ENCODE measurements around the gene MRLN. TPM values are rescaled to one million over a fixed set of nuclear protein-coding genes. Genes with fewer than 3 reads are reported as not detected.
"Not testable (repeated sequence)": the region's sequence is repeated elsewhere in the genome, so short reads cannot be mapped to it uniquely, and the experiment has no call there.

Gene MRLN
- total RNA-seq, 1 donor from 2014 or later: not detected

DNA sequence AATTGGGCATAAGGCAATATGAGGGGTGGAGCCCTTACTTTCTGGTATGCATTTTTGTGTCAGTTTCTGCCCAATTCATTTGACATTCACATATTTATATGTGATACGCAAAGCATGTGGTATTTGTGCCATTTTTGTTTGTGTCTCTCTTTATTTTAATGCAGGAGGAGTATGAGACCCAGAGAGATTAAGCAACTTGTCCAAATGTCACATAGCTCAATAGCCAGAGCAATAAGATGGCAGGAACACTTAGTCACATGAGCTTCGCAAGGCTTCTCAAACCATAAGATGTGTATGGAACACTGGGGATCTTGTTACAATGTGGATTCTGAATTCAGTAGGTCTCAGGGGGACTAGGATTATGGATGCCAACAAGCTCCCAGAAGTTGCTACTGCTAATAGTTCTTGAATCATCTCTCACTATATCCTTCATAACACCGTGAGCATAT is 19.2 kb downstream of the MRLN start:
- Histone ChIP-seq H3K9ac (ENCODE audit: low read length) (no peak overlapping the region), H3K27ac (ENCODE audit: low read depth, low read length) (no peak overlapping the region), H3K27me3 (ENCODE audit: insufficient read depth, low read length) (peaks cover 2% of the 10 kb centered on the region), H3K9me3 (ENCODE audit: insufficient read depth, low read depth, low read length) (no peaks in the 10 kb centered on the region), H3K4me3 (ENCODE audit: insufficient read depth, low read depth, low read length) (no peak overlapping the region), H2AFZ (ENCODE audit: low read depth, low read length) (no peak overlapping the region), H3K79me2 (ENCODE audit: insufficient read depth, low read length) (no peaks in the 10 kb centered on the region), H3K4me2 (ENCODE audit: low read length) (no peak overlapping the region), H4K20me1 (ENCODE audit: insufficient read depth, low read length) (no peaks in the 10 kb centered on the region), H3K36me3 (ENCODE audit: insufficient read depth, low read length) (no peaks in the 10 kb centered on the region), H3K4me1 (ENCODE audit: insufficient read depth, low read length) (no peaks in the 10 kb centered on the region)
- DNase-seq (ENCODE audit: low read depth) (no peak), FAIRE-seq (no peak)
- TF ChIP-seq EZH2 (IDR thresholded peaks at IDR 0.05; ENCODE audit: insufficient read depth, low read length): no peak
- TF ChIP-seq, protein P1, sequence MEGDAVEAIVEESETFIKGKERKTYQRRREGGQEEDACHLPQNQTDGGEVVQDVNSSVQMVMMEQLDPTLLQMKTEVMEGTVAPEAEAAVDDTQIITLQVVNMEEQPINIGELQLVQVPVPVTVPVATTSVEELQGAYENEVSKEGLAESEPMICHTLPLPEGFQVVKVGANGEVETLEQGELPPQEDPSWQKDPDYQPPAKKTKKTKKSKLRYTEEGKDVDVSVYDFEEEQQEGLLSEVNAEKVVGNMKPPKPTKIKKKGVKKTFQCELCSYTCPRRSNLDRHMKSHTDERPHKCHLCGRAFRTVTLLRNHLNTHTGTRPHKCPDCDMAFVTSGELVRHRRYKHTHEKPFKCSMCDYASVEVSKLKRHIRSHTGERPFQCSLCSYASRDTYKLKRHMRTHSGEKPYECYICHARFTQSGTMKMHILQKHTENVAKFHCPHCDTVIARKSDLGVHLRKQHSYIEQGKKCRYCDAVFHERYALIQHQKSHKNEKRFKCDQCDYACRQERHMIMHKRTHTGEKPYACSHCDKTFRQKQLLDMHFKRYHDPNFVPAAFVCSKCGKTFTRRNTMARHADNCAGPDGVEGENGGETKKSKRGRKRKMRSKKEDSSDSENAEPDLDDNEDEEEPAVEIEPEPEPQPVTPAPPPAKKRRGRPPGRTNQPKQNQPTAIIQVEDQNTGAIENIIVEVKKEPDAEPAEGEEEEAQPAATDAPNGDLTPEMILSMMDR (IDR thresholded peaks at IDR 0.05; ENCODE audit: insufficient read depth, low read depth, low read length): no peak
- H3K4me3 Mint-ChIP-seq (ENCODE audit: unreplicated experiment): no peak overlapping the region
- no peaks in the 10 kb centered on the region for H3K27me3 Mint-ChIP-seq (ENCODE audit: low read depth, unreplicated experiment)
- no peak overlapping the region for H3K27ac Mint-ChIP-seq (ENCODE audit: unreplicated experiment)
- H3K36me3 Mint-ChIP-seq (ENCODE audit: low read depth, unreplicated experiment): no peaks in the 10 kb centered on the region
- no peaks in the 10 kb centered on the region for H3K4me1 Mint-ChIP-seq (ENCODE audit: low read depth, unreplicated experiment)
- no peaks in the 10 kb centered on the region for H3K9me3 Mint-ChIP-seq (ENCODE audit: unreplicated experiment)

DNA sequence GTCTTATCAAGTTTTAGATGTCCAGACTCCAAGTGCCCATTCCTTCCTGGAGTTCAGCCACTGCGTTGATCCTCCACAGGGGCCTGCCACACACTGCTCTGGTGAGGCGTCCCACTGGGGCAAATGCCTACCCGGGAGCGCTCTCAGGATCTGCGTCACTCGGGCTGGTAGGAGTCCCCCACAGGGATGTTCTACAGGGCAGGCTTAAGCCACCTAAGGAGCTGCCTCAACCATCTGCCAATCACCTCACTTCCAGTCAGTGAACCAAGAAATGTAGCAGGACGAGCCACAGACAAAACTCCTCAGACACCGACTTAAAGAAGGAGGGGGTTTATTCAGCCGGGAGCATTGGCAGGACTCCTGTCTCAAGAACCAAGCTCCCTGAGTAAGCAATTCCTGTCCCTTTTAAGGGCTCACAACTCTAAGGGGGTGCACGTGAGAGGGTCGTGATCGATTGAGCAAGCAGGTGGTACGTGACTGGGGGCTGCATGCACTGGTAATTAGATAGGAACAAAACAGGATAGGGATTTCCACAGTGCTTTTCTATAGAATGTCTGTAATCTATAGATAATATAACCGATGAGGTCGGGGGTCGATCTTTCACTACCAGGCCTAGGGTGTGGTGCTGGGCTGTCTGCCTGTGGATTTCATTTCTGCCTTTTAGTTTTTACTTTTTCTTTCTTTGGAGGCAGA is 19.8 kb downstream of the MRLN start:
- H3K27me3 Mint-ChIP-seq (ENCODE audit: low read depth, unreplicated experiment); H3K9me3 Mint-ChIP-seq (ENCODE audit: unreplicated experiment): not testable (repeated sequence)

DNA sequence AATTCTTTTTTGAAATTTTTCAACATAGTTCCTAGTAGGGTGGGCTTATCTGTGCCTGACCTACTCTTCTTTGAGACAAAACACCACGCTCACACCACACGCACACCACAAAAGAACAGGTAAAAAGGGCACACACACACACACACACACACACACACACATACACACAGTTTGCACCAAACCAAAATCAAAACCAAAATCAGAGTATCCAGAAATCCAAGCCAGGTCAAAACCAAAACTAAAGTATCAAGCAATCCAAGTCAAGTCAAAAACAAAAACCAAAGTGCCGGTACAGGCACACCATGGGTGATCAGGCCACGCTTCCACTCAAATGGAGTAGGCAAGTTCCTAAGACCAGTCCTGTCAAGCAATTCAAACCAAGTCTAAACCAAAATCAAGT is 20.4 kb downstream of the MRLN start:
- H3K27me3 ChIP-seq (ENCODE audit: insufficient read depth, low read length); H3K27ac Mint-ChIP-seq (ENCODE audit: unreplicated experiment); DNase-seq (ENCODE audit: low read depth); H3K36me3 Mint-ChIP-seq (ENCODE audit: low read depth, unreplicated experiment); H3K4me3 ChIP-seq (ENCODE audit: insufficient read depth, low read depth, low read length); H3K4me2 ChIP-seq (ENCODE audit: low read length); FAIRE-seq; H3K4me3 Mint-ChIP-seq (ENCODE audit: unreplicated experiment); H3K27ac ChIP-seq (ENCODE audit: low read depth, low read length); H3K9me3 Mint-ChIP-seq (ENCODE audit: unreplicated experiment); H4K20me1 ChIP-seq (ENCODE audit: insufficient read depth, low read length); H3K27me3 Mint-ChIP-seq (ENCODE audit: low read depth, unreplicated experiment); H3K36me3 ChIP-seq (ENCODE audit: insufficient read depth, low read length); H3K79me2 ChIP-seq (ENCODE audit: insufficient read depth, low read length); H3K4me1 ChIP-seq (ENCODE audit: insufficient read depth, low read length); H2AFZ ChIP-seq (ENCODE audit: low read depth, low read length); H3K4me1 Mint-ChIP-seq (ENCODE audit: low read depth, unreplicated experiment); H3K9ac ChIP-seq (ENCODE audit: low read length); H3K9me3 ChIP-seq (ENCODE audit: insufficient read depth, low read depth, low read length): not testable (repeated sequence)

More for the DNA sequence above, 19.8 kb downstream of the MRLN start:
- H3K4me3 ChIP-seq (ENCODE audit: insufficient read depth, low read depth, low read length); H3K27ac Mint-ChIP-seq (ENCODE audit: unreplicated experiment); H3K4me1 Mint-ChIP-seq (ENCODE audit: low read depth, unreplicated experiment); H3K27ac ChIP-seq (ENCODE audit: low read depth, low read length); H3K27me3 ChIP-seq (ENCODE audit: insufficient read depth, low read length); H3K79me2 ChIP-seq (ENCODE audit: insufficient read depth, low read length); H3K4me2 ChIP-seq (ENCODE audit: low read length); H2AFZ ChIP-seq (ENCODE audit: low read depth, low read length); DNase-seq (ENCODE audit: low read depth); H4K20me1 ChIP-seq (ENCODE audit: insufficient read depth, low read length); H3K9me3 ChIP-seq (ENCODE audit: insufficient read depth, low read depth, low read length); FAIRE-seq; H3K4me3 Mint-ChIP-seq (ENCODE audit: unreplicated experiment); H3K4me1 ChIP-seq (ENCODE audit: insufficient read depth, low read length); H3K9ac ChIP-seq (ENCODE audit: low read length); H3K36me3 ChIP-seq (ENCODE audit: insufficient read depth, low read length); H3K36me3 Mint-ChIP-seq (ENCODE audit: low read depth, unreplicated experiment): not testable (repeated sequence)

DNA sequence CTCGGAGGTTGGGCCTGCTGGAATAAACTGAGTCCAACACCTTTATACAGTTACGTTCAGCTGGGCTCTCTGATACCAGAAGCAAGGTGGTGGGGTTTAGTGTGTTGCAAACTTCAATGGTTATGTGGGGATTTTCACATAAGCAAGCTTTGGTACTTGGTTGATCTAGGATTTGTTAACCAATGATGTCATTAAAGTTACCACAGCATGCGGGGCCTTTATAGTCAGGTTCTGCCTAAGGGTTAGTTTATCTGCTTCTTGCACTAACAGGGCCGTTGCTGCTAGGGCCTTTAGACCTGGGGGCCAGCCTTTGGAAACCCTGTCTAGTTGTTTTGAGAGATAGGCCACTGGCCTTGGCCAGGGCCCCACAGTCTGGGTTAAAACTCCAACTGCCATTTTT is 24.1 kb downstream of the MRLN start:
- not testable (repeated sequence) for DNase-seq (ENCODE audit: low read depth); H4K20me1 ChIP-seq (ENCODE audit: insufficient read depth, low read length); H3K27ac Mint-ChIP-seq (ENCODE audit: unreplicated experiment)

More for the DNA sequence above, 24.1 kb downstream of the MRLN start:
- H3K9me3 ChIP-seq (ENCODE audit: insufficient read depth, low read depth, low read length); H3K36me3 ChIP-seq (ENCODE audit: insufficient read depth, low read length); H3K4me3 ChIP-seq (ENCODE audit: insufficient read depth, low read depth, low read length); H3K79me2 ChIP-seq (ENCODE audit: insufficient read depth, low read length); H3K27me3 ChIP-seq (ENCODE audit: insufficient read depth, low read length); FAIRE-seq; H3K4me3 Mint-ChIP-seq (ENCODE audit: unreplicated experiment); H3K4me1 Mint-ChIP-seq (ENCODE audit: low read depth, unreplicated experiment); H3K27me3 Mint-ChIP-seq (ENCODE audit: low read depth, unreplicated experiment); H2AFZ ChIP-seq (ENCODE audit: low read depth, low read length); H3K4me2 ChIP-seq (ENCODE audit: low read length); H3K36me3 Mint-ChIP-seq (ENCODE audit: low read depth, unreplicated experiment); H3K4me1 ChIP-seq (ENCODE audit: insufficient read depth, low read length); H3K9me3 Mint-ChIP-seq (ENCODE audit: unreplicated experiment); H3K9ac ChIP-seq (ENCODE audit: low read length); H3K27ac ChIP-seq (ENCODE audit: low read depth, low read length): not testable (repeated sequence)
